ENCODE measurements around the gene CCDC17. TPM values are rescaled to one million over a fixed set of nuclear protein-coding genes. Genes with fewer than 3 reads are reported as not detected.

The CCDC17 gene
- total RNA-seq, 1 experiment from 2014 or later = 1.9 TPM

GRCh38 chr1:45619149-45619921 is 4.5 kb downstream of the CCDC17 start:
- H3K9ac ChIP-seq (ENCODE audit: extremely low read depth, insufficient read length, low read length) = no peak overlapping the region
- no peak overlapping the region for H2BK20ac ChIP-seq (ENCODE audit: low read depth, low read length, poor library complexity, severe bottlenecking)
- H3K9me3 ChIP-seq (ENCODE audit: control insufficient read depth, low read depth, low read length) = no peaks in the 10 kb centered on the region
- H2BK120ac ChIP-seq (ENCODE audit: low read depth, low read length, poor library complexity, severe bottlenecking) = no peak overlapping the region
- H3K9me3 Mint-ChIP-seq = no peaks in the 10 kb centered on the region
- no peaks in the 10 kb centered on the region for H3K27me3 ChIP-seq (ENCODE audit: insufficient read depth, low read length)
- no peak overlapping the region for H2AK5ac ChIP-seq (ENCODE audit: insufficient read length, low read length)
- H3K27ac ChIP-seq (ENCODE audit: insufficient read length, low read depth, low read length) = peak overlapping the region; percentile 13
- H3K27me3 Mint-ChIP-seq (ENCODE audit: low read depth) = no peaks in the 10 kb centered on the region
- no peak overlapping the region for H3K4me3 Mint-ChIP-seq
- H3K14ac ChIP-seq (ENCODE audit: insufficient read depth, low read length) = no peak overlapping the region
- no CpG with 5 or more reads among the region's 8 CpGs for WGBS (ENCODE audit: extremely low coverage, insufficient read length, low lambda C conversion rate)
- H2BK5ac ChIP-seq (ENCODE audit: insufficient read length, low read length) = no peak overlapping the region
- H3K23ac ChIP-seq (ENCODE audit: insufficient read length, low read depth, low read length) = no peak overlapping the region
- peaks cover 28 to 57% (median 49%) of the 10 kb centered on the region in 3 experiments; a peak in 6 of 7 replicates for H3K36me3 Mint-ChIP-seq (ENCODE audit: insufficient read depth in 1 of 3, low read depth in 3 of 3)
- H4K91ac ChIP-seq (ENCODE audit: insufficient read length, low read depth, low read length) = no peak overlapping the region
- peaks cover 0 to 4% of the 10 kb centered on the region in 2 experiments; a peak in 1 of 4 replicates for H3K4me1 Mint-ChIP-seq
- H2AFZ ChIP-seq (ENCODE audit: low read length) = no peak overlapping the region
- no peak overlapping the region for H2BK15ac ChIP-seq (ENCODE audit: low read depth, low read length)
- no peak for DNase-seq
- H4K8ac ChIP-seq (replicated peaks; ENCODE audit: insufficient read length, low read depth, low read length) = no peak overlapping the region
- H3K79me1 ChIP-seq (ENCODE audit: insufficient read depth, low read depth, low read length, poor library complexity, severe bottlenecking) = no peaks in the 10 kb centered on the region
- no peaks in the 10 kb centered on the region for H3K79me2 ChIP-seq (ENCODE audit: insufficient read depth, low read length)
- no peak overlapping the region for H2BK12ac ChIP-seq (ENCODE audit: insufficient read length, low read depth, low read length)
- H3K18ac ChIP-seq (ENCODE audit: insufficient read length, low read depth, low read length) = no peak overlapping the region
- H4K20me1 ChIP-seq (ENCODE audit: control insufficient read depth, insufficient read depth, insufficient read length) = no peaks in the 10 kb centered on the region
- H3K4ac ChIP-seq (ENCODE audit: low read depth, low read length) = no peak overlapping the region
- H4K5ac ChIP-seq (ENCODE audit: insufficient read length, low read depth, low read length) = no peak overlapping the region
- no peaks in the 10 kb centered on the region for H3K23me2 ChIP-seq (ENCODE audit: insufficient read length, low read depth, low read length, poor library complexity, severe bottlenecking)
- TF ChIP-seq, protein P1, sequence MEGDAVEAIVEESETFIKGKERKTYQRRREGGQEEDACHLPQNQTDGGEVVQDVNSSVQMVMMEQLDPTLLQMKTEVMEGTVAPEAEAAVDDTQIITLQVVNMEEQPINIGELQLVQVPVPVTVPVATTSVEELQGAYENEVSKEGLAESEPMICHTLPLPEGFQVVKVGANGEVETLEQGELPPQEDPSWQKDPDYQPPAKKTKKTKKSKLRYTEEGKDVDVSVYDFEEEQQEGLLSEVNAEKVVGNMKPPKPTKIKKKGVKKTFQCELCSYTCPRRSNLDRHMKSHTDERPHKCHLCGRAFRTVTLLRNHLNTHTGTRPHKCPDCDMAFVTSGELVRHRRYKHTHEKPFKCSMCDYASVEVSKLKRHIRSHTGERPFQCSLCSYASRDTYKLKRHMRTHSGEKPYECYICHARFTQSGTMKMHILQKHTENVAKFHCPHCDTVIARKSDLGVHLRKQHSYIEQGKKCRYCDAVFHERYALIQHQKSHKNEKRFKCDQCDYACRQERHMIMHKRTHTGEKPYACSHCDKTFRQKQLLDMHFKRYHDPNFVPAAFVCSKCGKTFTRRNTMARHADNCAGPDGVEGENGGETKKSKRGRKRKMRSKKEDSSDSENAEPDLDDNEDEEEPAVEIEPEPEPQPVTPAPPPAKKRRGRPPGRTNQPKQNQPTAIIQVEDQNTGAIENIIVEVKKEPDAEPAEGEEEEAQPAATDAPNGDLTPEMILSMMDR (conservative IDR thresholded peaks at IDR 0.05) = no peak
- no peak overlapping the region for H3K56ac ChIP-seq (ENCODE audit: insufficient read length, low read depth, low read length)
- H3K4me2 ChIP-seq (ENCODE audit: insufficient read depth, insufficient read length, low read length) = no peak overlapping the region
- H3T11ph ChIP-seq (ENCODE audit: low read length) = no peak overlapping the region
- peak overlapping the region in 2 of 3 experiments; percentile 73 to 98; a peak in 4 of 7 replicates for H3K27ac Mint-ChIP-seq
- no peaks in the 10 kb centered on the region for H3K4me1 ChIP-seq (ENCODE audit: insufficient read depth, low read length)

Measured in H9 (cell line).